K562 (cell line): ENCODE data around the gene IFNB1. TPM values are rescaled to one million over a fixed set of nuclear protein-coding genes. Genes with fewer than 3 reads are reported as not detected.

Experiments used
- ATAC-seq: fragments of 200-7000 bp; cut with Tn5 transposase; 3 replicates; pipeline ENCODE4 v1.9.1; 2020; ENCODE audit warnings: moderate library complexity
- BruUV-seq: library from RNA; stranded (reverse); fragments of 400-500 nt; replicated peaks from 2 replicates; lab custom pipeline; 2021; lab: Mats Ljungman, UMichigan
- CTCF ChIA-PET: fragments of 300-600 bp; formaldehyde crosslinking; extraction: SDS; loops from one replicate; lab custom pipeline; 2021; ENCODE audit warnings: low intra/inter-chr PET ratio; lab: Yijun Ruan, JAX
- POLR2A ChIA-PET: fragments of 300-600, 350-650 bp; sonication (Branson Sonifier 250); formaldehyde crosslinking; extraction: SDS; loops from one replicate; lab custom pipeline; 2021; ENCODE audit warnings: antibody characterized with exemption, inconsistent platforms; lab: Yijun Ruan, JAX
- DNase-seq, 4 experiments: peaks; one replicate each; pipeline versions ENCODE4 v3.0.0 to v3.0.0-alpha.2; 2011 to 2018; ENCODE audit warnings: low spot score in 3 of 4, mixed read lengths in 3 of 4; ENCODE audit errors: extremely low read depth in 1 of 4
- FAIRE-seq: peaks from 2 replicates; lab custom pipeline; 2011; peaks lifted over from hg19 to GRCh38; lab: Jason Lieb, UNC
- H2AFZ ChIP-seq: 2 replicates; pipeline ENCODE4 v1.6.0; 2011; ENCODE audit warnings: low read depth, low read length, control low read depth, inconsistent platforms
- H3K27ac ChIP-seq: fragments of 200-600 bp; 3 replicates; pipeline ENCODE4 v1.8.0; 2011; ENCODE audit warnings: low read depth, mild to moderate bottlenecking, control low read depth, inconsistent platforms, low read length, moderate library complexity, mixed read lengths; ENCODE audit errors: extremely low read depth
- H3K27me3 ChIP-seq, 2 experiments: fragments of 300-600 bp in 1 of 2; 2 replicates in 1 of 2; 3 replicates in 1 of 2; pipeline versions ENCODE4 v1.6.0 to v1.8.0; 2011; ENCODE audit warnings: inconsistent platforms in 2 of 2, low read length in 2 of 2, mild to moderate bottlenecking in 1 of 2, mixed read lengths in 1 of 2, moderate library complexity in 1 of 2; ENCODE audit not compliant: control insufficient read depth in 2 of 2, insufficient read depth in 2 of 2
- H3K36me3 ChIP-seq: fragments of 300-600 bp; 3 replicates; pipeline ENCODE4 v1.8.0; 2011; ENCODE audit warnings: mild to moderate bottlenecking, low read length, inconsistent platforms; ENCODE audit not compliant: control insufficient read depth, insufficient read depth
- H3K4me1 ChIP-seq, 2 experiments: fragments of 200-600 bp in 1 of 2; replicated peaks in 1 of 2; 2 replicates in 1 of 2; 3 replicates in 1 of 2; pipeline versions ENCODE4 v1.5.1 to v1.8.0; 2011; ENCODE audit warnings: inconsistent platforms in 2 of 2, low read length in 2 of 2, mild to moderate bottlenecking in 1 of 2, mixed read lengths in 1 of 2, moderate library complexity in 1 of 2; ENCODE audit not compliant: control insufficient read depth in 2 of 2, insufficient read depth in 2 of 2
- H3K4me2 ChIP-seq: 2 replicates; pipeline ENCODE4 v1.6.1; 2011; ENCODE audit warnings: low read length, control low read depth, inconsistent platforms, mixed read lengths; ENCODE audit not compliant: insufficient read depth
- H3K4me3 ChIP-seq: fragments of 200-600 bp; sonication (generic), shearing (Covaris generic); 2 replicates; pipeline ENCODE4 v1.5.1; 2016; ENCODE audit warnings: control low read depth, inconsistent platforms
- H3K79me2 ChIP-seq: fragments of 200-600 bp; 3 replicates; pipeline ENCODE4 v1.8.0; 2011; ENCODE audit warnings: low read length, inconsistent platforms; ENCODE audit not compliant: control insufficient read depth, insufficient read depth
- H3K9ac ChIP-seq, 2 experiments: 2 replicates each; pipeline versions ENCODE4 v1.6.0 to v1.6.1; 2011; ENCODE audit warnings: low read depth in 2 of 2, low read length in 2 of 2, control low read depth in 1 of 2, inconsistent platforms in 1 of 2, mild to moderate bottlenecking in 1 of 2, mixed read lengths in 1 of 2; ENCODE audit not compliant: insufficient read depth in 1 of 2
- H3K9me1 ChIP-seq: one replicate; pipeline ENCODE4 v1.6.0; 2011; ENCODE audit warnings: inconsistent platforms, mild to moderate bottlenecking, low read length, moderate library complexity; ENCODE audit not compliant: control insufficient read depth, insufficient read depth
- H3K9me3 ChIP-seq: replicated peaks from 2 replicates; pipeline ENCODE4 v1.5.1; 2011; ENCODE audit warnings: low read depth, low read length, inconsistent platforms; ENCODE audit not compliant: control insufficient read depth, insufficient read depth
- H4K20me1 ChIP-seq: replicated peaks from 2 replicates; pipeline ENCODE4 v1.6.1; 2011; ENCODE audit warnings: low read length, inconsistent platforms, mixed read lengths; ENCODE audit not compliant: control insufficient read depth, insufficient read depth
- FOXK2 ChIP-seq, 2 experiments: fragments of 450-650 bp; IDR thresholded peaks in 1 of 2; conservative IDR thresholded peaks in 1 of 2; 2 replicates each; pipeline ENCODE4 v1.6.1; 2016; ENCODE audit warnings: low read depth in 2 of 2, mild to moderate bottlenecking in 1 of 2
- KLF13 ChIP-seq: fragments of 450-650 bp; IDR thresholded peaks from 2 replicates; pipeline ENCODE4 v1.6.1; 2016; ENCODE audit warnings: missing genetic modification characterization, low read depth, mild to moderate bottlenecking, missing compliant biosample characterization, moderate library complexity, borderline replicate concordance
- RHOXF2B ChIP-seq: fragments of 250-450 bp; sonication (Bioruptor Pico); conservative IDR thresholded peaks from 2 replicates; pipeline ENCODE4 v1.5.1; 2021
- ZNF282 ChIP-seq: sonication (generic); formaldehyde crosslinking; IDR thresholded peaks from 2 replicates; pipeline ENCODE4 v1.8.1; 2023; ENCODE audit warnings: missing genetic modification reagents
- ZNF384 ChIP-seq: IDR thresholded peaks from 2 replicates; pipeline ENCODE4 v1.6.1; 2012; ENCODE audit warnings: low read depth, low read length, improper control_type of control experiment
- WGBS: fragments of 100-300 bp; shearing (Covaris generic); methylation state at CpG from one replicate; pipeline ENCODE4 v1.1.6; 2016; ENCODE audit warnings: low coverage, mixed read lengths; ENCODE audit not compliant: insufficient coverage; ENCODE audit errors: missing lambda C conversion rate; 5-methylcytosine and 5-hydroxymethylcytosine counted together
- in situ Hi-C: fragments of 300-500 bp; cut with MboI; formaldehyde crosslinking; loops from 4 replicates; pipeline ENCODE4 v1.15.0; 2018; ENCODE audit warnings: inconsistent platforms, mixed read lengths
- intact Hi-C: fragments of 100-400 bp; cut with micrococcal nuclease; formaldehyde crosslinking; loops from 2 replicates; pipeline ENCODE4 v1.14.2; 2022
- polyA plus RNA-seq, 8 experiments: library from polyadenylated mRNA; depleted of rRNA in 4 of 8; stranded (reverse) in 5 of 8; unstranded in 3 of 8; fragments of >200 nt; fragmentation: Nextera tagmentation in 2 of 8; fragmentation: Illumina TruSeq in 1 of 8; extraction: Ambion mirVana in 2 of 8; extraction: Trizol in 1 of 8; gene quantifications; 2 replicates each; pipeline versions ENCODE4 v1.2.1 to v1.2.3, GENCODE V29; 2011 to 2014; ENCODE audit warnings: inconsistent platforms in 1 of 8, missing spikeins in 1 of 8
- total RNA-seq, 7 experiments: library from RNA; depleted of rRNA in 6 of 7; stranded (reverse); fragments of >200 nt in 6 of 7; fragmentation: Illumina TruSeq in 2 of 7; extraction: Trizol in 2 of 7; gene quantifications; 2 replicates each; pipeline versions ENCODE4 v1.2.1 to v1.2.3, GENCODE V29; 2011 to 2021; ENCODE audit warnings: low replicate concordance in 1 of 7
- TF ChIP-seq, protein P1 (sequence below), 2 experiments: IDR thresholded peaks in 1 of 2; conservative IDR thresholded peaks in 1 of 2; 2 replicates each; pipeline ENCODE4 v1.6.1; 2016; ENCODE audit warnings: low read depth in 2 of 2, mild to moderate bottlenecking in 1 of 2, missing compliant biosample characterization in 1 of 2, missing genetic modification characterization in 1 of 2, moderate library complexity in 1 of 2

The IFNB1 gene
- total and polyA plus RNA-seq, 9 of the 15 experiments (the other 6 are each of a cell fraction or from before 2014, with no cell fraction given), result not detected

DNA sequence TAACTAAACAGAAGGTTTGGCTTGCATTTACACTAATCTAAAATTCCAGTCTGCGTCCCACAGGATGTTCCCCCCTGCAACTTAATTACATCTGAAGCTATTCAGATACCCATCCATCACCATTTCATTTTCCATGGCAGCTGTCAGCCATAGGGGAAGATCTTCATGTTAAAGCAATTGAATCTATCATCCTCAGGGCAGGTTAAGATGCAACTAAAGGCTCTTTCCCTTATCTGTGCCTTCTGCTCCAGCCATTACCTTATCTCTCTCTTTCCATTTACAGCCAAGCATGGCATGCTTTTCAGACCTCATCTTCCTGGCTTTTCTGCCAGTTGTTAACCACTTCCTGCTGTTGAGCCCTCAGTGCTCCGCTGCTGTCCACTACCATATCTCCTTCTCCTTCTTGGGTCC is 30.5 kb downstream of the IFNB1 start:
- H3K27me3 ChIP-seq, result no peaks in the 10 kb centered on the region
- intact Hi-C loops, result no loop called here
- H3K9me1 ChIP-seq, result no peaks in the 10 kb centered on the region
- ChIA-PET CTCF (no interaction called here), POLR2A (no interaction called here)
- ATAC-seq, result no peak
- no peak for FAIRE-seq
- in situ Hi-C loops, result no loop called here
- no peaks in the 10 kb centered on the region for H3K9me3 ChIP-seq
- DNase-seq, result no peak
- no peak overlapping the region for H3K27ac ChIP-seq
- H3K36me3 ChIP-seq, result no peaks in the 10 kb centered on the region
- no peak overlapping the region for H3K4me3 ChIP-seq
- H3K79me2 ChIP-seq, result no peaks in the 10 kb centered on the region
- no CpG with 5 or more reads among the region's 2 CpGs for WGBS
- TF ChIP-seq RHOXF2B (CRISPR knock-in tag) (no peak), ZNF384 (no peak), ZNF282 (CRISPR knock-in tag) (no peak), FOXK2 (conservative IDR thresholded peaks at IDR 0.05 in 1 of 2, IDR thresholded peaks at IDR 0.05 in 1 of 2; ENCODE audit: low read depth in 2 of 2) (no peak), KLF13 (no peak)
- TF ChIP-seq, protein P1, sequence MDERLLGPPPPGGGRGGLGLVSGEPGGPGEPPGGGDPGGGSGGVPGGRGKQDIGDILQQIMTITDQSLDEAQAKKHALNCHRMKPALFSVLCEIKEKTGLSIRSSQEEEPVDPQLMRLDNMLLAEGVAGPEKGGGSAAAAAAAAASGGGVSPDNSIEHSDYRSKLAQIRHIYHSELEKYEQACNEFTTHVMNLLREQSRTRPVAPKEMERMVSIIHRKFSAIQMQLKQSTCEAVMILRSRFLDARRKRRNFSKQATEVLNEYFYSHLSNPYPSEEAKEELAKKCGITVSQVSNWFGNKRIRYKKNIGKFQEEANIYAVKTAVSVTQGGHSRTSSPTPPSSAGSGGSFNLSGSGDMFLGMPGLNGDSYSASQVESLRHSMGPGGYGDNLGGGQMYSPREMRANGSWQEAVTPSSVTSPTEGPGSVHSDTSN (CRISPR knock-in tag; IDR thresholded peaks at IDR 0.05; ENCODE audit: low read depth), result no peak
- TF ChIP-seq, protein P1 (tag; conservative IDR thresholded peaks at IDR 0.05; ENCODE audit: low read depth), result no peak
- no peak overlapping the region for H3K9ac ChIP-seq
- BruUV-seq, result no TSS peak
- no peaks in the 10 kb centered on the region for H4K20me1 ChIP-seq
- H3K4me2 ChIP-seq, result no peak overlapping the region
- H3K4me1 ChIP-seq, result no peaks in the 10 kb centered on the region
- no peak overlapping the region for H2AFZ ChIP-seq
